Lung (tissue), 12 donors: ENCODE results near the gene CAMK2G. TPM values are rescaled to one million over a fixed set of nuclear protein-coding genes. Genes with fewer than 3 reads are reported as not detected.

ENCODE experiments used
- ATAC-seq: fragments of 200-7000 bp; cut with Tn5 transposase; one replicate; pipeline ENCODE4 v1.9.1; 2020; ENCODE audit warnings: moderate number of reproducible peaks; ENCODE audit not compliant: insufficient read depth, low FRiP score
- DNase-seq, 3 donors: peaks; one replicate each; pipeline ENCODE4 v3.0.0-alpha.2; 2013 to 2017
- H3K27ac ChIP-seq, 2 donors: one replicate each; pipeline ENCODE4 v1.5.1; 2013; ENCODE audit warnings: mild to moderate bottlenecking in 2 of 2, moderate library complexity in 2 of 2, control low read depth in 1 of 2, inconsistent platforms in 1 of 2, low read depth in 1 of 2, low read length in 1 of 2
- H3K27me3 ChIP-seq, 3 donors: one replicate each; pipeline ENCODE4 v1.5.1; 2013; ENCODE audit warnings: low read length in 2 of 3; ENCODE audit not compliant: control insufficient read depth in 3 of 3, insufficient read depth in 3 of 3
- H3K36me3 ChIP-seq, 4 donors: one replicate each; pipeline ENCODE4 v1.5.1; 2013; ENCODE audit warnings: low read length in 4 of 4, mild to moderate bottlenecking in 1 of 4, moderate library complexity in 1 of 4; ENCODE audit not compliant: control insufficient read depth in 4 of 4, insufficient read depth in 4 of 4
- H3K4me1 ChIP-seq, 5 donors: one replicate each; pipeline ENCODE4 v1.5.1; 2013; ENCODE audit warnings: low read length in 5 of 5, mild to moderate bottlenecking in 2 of 5, moderate library complexity in 1 of 5; ENCODE audit not compliant: control insufficient read depth in 5 of 5, insufficient read depth in 5 of 5
- H3K4me3 ChIP-seq: one replicate; pipeline ENCODE4 v1.5.1; 2013; ENCODE audit warnings: mild to moderate bottlenecking, control low read depth, moderate library complexity
- H3K9ac ChIP-seq, 2 donors: one replicate each; pipeline ENCODE4 v1.5.1; 2013; ENCODE audit warnings: low read length in 2 of 2, control low read depth in 1 of 2; ENCODE audit not compliant: insufficient read depth in 1 of 2
- H3K9me3 ChIP-seq, 4 donors: one replicate each; pipeline ENCODE4 v1.5.1; 2013; ENCODE audit warnings: low read length in 3 of 4, mild to moderate bottlenecking in 1 of 4, moderate library complexity in 1 of 4; ENCODE audit not compliant: control insufficient read depth in 4 of 4, insufficient read depth in 3 of 4
- WGBS, 2 donors: extraction: QIAGEN DNeasy Blood & Tissue Kit; methylation state at CpG; one replicate each; pipeline ENCODE4 v1.1.7; 2013; 5-methylcytosine and 5-hydroxymethylcytosine counted together
- polyA plus RNA-seq, 2 donors: library from polyadenylated mRNA; stranded (reverse); fragments of 200-250 nt; gene quantifications; one replicate each; pipeline ENCODE4 v1.2.1, GENCODE V29; 2013
- total RNA-seq, 2 donors: library from RNA; depleted of rRNA in 1 of 2; stranded (reverse); fragments of >200 nt in 1 of 2; gene quantifications; one replicate each; pipeline ENCODE4 v1.2.1, GENCODE V29; 2014 to 2021
- TF ChIP-seq, protein P1 (sequence below): IDR thresholded peaks from 2 replicates; pipeline ENCODE4 v1.5.1; 2012; ENCODE audit warnings: mild to moderate bottlenecking; ENCODE audit errors: control extremely low read depth, extremely low read depth
- donor health status: control.
- donor health status: control.
- donor health status: Bipolar disorder and iron deficiency.
- donor health status: healthy.
- donor health status: DM: yes; HTN: yes; CAD: no.

The CAMK2G gene
- total and polyA plus RNA-seq, 4 donors = 15.8 to 41.1 (median 29.0) TPM

DNA sequence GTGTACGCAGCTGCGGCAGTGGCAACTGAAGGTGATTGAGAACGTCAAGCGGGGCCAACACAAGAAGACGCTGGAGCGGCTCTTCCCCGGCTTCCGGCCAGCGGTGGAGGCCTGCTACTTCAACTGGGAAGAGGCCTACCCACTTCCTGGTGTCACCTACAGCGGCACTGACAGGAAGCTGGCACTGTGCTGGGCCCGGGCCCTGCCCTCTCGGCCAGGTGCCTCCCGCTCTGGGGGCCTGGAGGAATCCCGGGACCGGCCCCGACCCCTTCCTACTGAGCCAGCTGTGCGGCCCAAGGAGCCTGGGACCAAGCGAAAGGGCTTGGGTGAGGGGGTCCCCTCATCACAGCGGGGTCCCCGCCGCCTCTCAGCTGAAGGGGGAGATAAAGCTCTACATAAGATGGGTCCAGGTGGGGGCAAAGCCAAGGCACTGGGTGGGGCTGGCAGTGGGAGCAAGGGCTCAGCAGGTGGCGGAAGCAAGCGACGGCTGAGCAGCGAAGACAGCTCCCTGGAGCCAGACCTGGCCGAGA lies 82.4 kb downstream of the CAMK2G start:
- Histone ChIP-seq H3K4me1 (peaks cover 0 to 11% (median 0%) of the 10 kb centered on the region in 5 donors), H3K9ac (no peak overlapping the region), H3K4me3 (no peak overlapping the region), H3K27ac (no peak overlapping the region), H3K27me3 (no peaks in the 10 kb centered on the region), H3K36me3 (peaks cover 32 to 71% (median 44%) of the 10 kb centered on the region in 4 donors), H3K9me3 (no peaks in the 10 kb centered on the region)
- DNase-seq = no peak
- no peak for ATAC-seq
- TF ChIP-seq, protein P1, sequence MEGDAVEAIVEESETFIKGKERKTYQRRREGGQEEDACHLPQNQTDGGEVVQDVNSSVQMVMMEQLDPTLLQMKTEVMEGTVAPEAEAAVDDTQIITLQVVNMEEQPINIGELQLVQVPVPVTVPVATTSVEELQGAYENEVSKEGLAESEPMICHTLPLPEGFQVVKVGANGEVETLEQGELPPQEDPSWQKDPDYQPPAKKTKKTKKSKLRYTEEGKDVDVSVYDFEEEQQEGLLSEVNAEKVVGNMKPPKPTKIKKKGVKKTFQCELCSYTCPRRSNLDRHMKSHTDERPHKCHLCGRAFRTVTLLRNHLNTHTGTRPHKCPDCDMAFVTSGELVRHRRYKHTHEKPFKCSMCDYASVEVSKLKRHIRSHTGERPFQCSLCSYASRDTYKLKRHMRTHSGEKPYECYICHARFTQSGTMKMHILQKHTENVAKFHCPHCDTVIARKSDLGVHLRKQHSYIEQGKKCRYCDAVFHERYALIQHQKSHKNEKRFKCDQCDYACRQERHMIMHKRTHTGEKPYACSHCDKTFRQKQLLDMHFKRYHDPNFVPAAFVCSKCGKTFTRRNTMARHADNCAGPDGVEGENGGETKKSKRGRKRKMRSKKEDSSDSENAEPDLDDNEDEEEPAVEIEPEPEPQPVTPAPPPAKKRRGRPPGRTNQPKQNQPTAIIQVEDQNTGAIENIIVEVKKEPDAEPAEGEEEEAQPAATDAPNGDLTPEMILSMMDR = no peak
- 93 to 96% methylated on average over 25 to 26 of the region's 26 CpGs for WGBS, 2 donors

- H3K4me3 ChIP-seq = no peak overlapping the region
- no peaks in the 10 kb centered on the region for H3K27me3 ChIP-seq
- no peak for DNase-seq
- no peak overlapping the region for H3K27ac ChIP-seq
- 93 to 96% methylated on average over 22 of the region's 22 CpGs for WGBS, 2 donors
- TF ChIP-seq, protein P1 = no peak
- H3K4me1 ChIP-seq = peaks cover 0 to 13% (median 6%) of the 10 kb centered on the region in 5 donors
- peaks cover 27 to 66% (median 41%) of the 10 kb centered on the region in 4 donors for H3K36me3 ChIP-seq
- no peaks in the 10 kb centered on the region for H3K9me3 ChIP-seq
- no peak overlapping the region for H3K9ac ChIP-seq
- no peak for ATAC-seq
These were observed 83.3 kb downstream of the CAMK2G start for GRCh38 chr10:73790886-73791625.

DNA sequence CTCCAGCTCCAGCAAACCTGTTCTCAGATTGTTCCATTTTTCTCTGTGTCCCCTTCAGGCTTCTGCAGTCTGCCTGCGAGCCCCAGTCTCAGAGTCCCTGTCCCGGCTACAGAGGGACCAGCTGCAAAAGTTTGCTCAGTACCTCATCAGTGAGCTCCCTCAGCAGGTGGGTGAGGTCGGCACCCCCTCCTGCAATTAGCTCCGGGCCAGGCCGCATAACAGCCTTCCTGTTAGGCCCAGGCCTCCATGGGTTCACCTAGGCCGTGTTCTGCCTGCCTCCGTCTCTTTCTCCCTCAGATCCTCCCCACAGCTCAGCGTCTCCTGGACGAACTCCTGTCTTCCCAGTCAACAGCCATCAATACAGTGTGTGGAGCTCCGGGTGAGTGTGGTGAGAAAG lies 84.7 kb downstream of the CAMK2G start:
- Histone ChIP-seq H3K9ac (no peak overlapping the region), H3K4me3 (no peak overlapping the region), H3K27me3 (no peaks in the 10 kb centered on the region), H3K36me3 (peaks cover 27 to 56% (median 34%) of the 10 kb centered on the region in 4 donors), H3K4me1 (peaks cover 0 to 13% (median 6%) of the 10 kb centered on the region in 5 donors), H3K27ac (no peak overlapping the region), H3K9me3 (no peaks in the 10 kb centered on the region)
- TF ChIP-seq, protein P1 = no peak
- 90 to 94% methylated on average over 10 of the region's 10 CpGs for WGBS, 2 donors
- DNase-seq (no peak), ATAC-seq (no peak)
